Activated T-cell treated with anti-CD3 and anti-CD28 coated beads for 24 hours (primary cell): ENCODE results near the gene PCBP2.
A peak's percentile ranks its signal among the peaks of the same experiment; 100 is the strongest.
"Not testable (repeated sequence)": the region's sequence is repeated elsewhere in the genome, so short reads cannot be mapped to it uniquely, and the experiment has no call there.

ENCODE experiments used
- DNase-seq: peaks from one replicate; pipeline ENCODE4 v3.0.0-alpha.2; 2020; ENCODE audit warnings: low read depth

PCBP2 gene

GRCh38 chr12:53451661-53452158 lies at the start of gene PCBP2:
TSS of gene PCBP2 (plus strand) at chr12:53452102. CDS start at chr12:53454801, 2,699 bp downstream.
- peak; percentile 96 for DNase-seq

- not testable (repeated sequence) for DNase-seq
Measured at GRCh38 chr12:53402351-53402750, 49.6 kb upstream of the PCBP2 start.

GRCh38 chr12:53402871-53403270 lies 49.0 kb upstream of the PCBP2 start:
- DNase-seq, result no peak

GRCh38 chr12:53410951-53411350 lies 41.0 kb upstream of the PCBP2 start:
- DNase-seq, result no peak

GRCh38 chr12:53413485-53414204 lies 38.3 kb upstream of the PCBP2 start:
- DNase-seq, result no peak

GRCh38 chr12:53414756-53415417 lies 37.0 kb upstream of the PCBP2 start:
- DNase-seq, result no peak

GRCh38 chr12:53415752-53416389 lies 36.0 kb upstream of the PCBP2 start:
- not testable (repeated sequence) for DNase-seq

GRCh38 chr12:53417291-53417816 lies 34.5 kb upstream of the PCBP2 start:
- DNase-seq, result not testable (repeated sequence)

GRCh38 chr12:53418221-53418620 lies 33.7 kb upstream of the PCBP2 start:
- no peak for DNase-seq

GRCh38 chr12:53419756-53420155 lies 32.1 kb upstream of the PCBP2 start:
- DNase-seq, result no peak

GRCh38 chr12:53422247-53422646 lies 29.7 kb upstream of the PCBP2 start:
- DNase-seq, result not testable (repeated sequence)

GRCh38 chr12:53423597-53423996 lies 28.3 kb upstream of the PCBP2 start, which contains the start of gene AMHR2:
TSS of gene AMHR2 (plus strand) at chr12:53423855. CDS start at chr12:53423935, 80 bp downstream.
- DNase-seq, result no peak

- no peak for DNase-seq
Measured at GRCh38 chr12:53424626-53425514, 27.0 kb upstream of the PCBP2 start.

- no peak for DNase-seq
Measured at GRCh38 chr12:53425515-53426150, 26.3 kb upstream of the PCBP2 start.

GRCh38 chr12:53427905-53428594 lies 23.9 kb upstream of the PCBP2 start:
- DNase-seq, result peak; percentile 35

GRCh38 chr12:53428741-53429140 lies 23.2 kb upstream of the PCBP2 start:
- no peak for DNase-seq

- DNase-seq, result no peak
Measured at GRCh38 chr12:53430116-53430515, 21.8 kb upstream of the PCBP2 start.

GRCh38 chr12:53431187-53431586 lies 20.7 kb upstream of the PCBP2 start:
- DNase-seq, result no peak

GRCh38 chr12:53435326-53435725 lies 16.6 kb upstream of the PCBP2 start:
- not testable (repeated sequence) for DNase-seq

- not testable (repeated sequence) for DNase-seq
Measured at GRCh38 chr12:53439582-53439981, 12.3 kb upstream of the PCBP2 start.
